PFSK-1 (cell line): ENCODE data around the gene LINGO3.

ENCODE experiments used
- FOXP2 ChIP-seq: optimal IDR thresholded peaks from 2 replicates; pipeline ENCODE3; 2011; ENCODE audit warnings: borderline replicate concordance, control low read depth, inconsistent platforms; ENCODE audit not compliant: insufficient read depth; ENCODE audit errors: extremely low read length, extremely low read depth
- POLR2AphosphoS5 ChIP-seq: IDR thresholded peaks from 2 replicates; pipeline ENCODE4 v1.6.1; 2012; ENCODE audit warnings: low read depth, mild to moderate bottlenecking, control low read depth, low read length, moderate library complexity
- SIN3A ChIP-seq: IDR thresholded peaks from 2 replicates; pipeline ENCODE4 v1.6.1; 2012; ENCODE audit warnings: mild to moderate bottlenecking, low read length, moderate library complexity, borderline replicate concordance; ENCODE audit not compliant: insufficient read depth
- TAF1 ChIP-seq: IDR thresholded peaks from 2 replicates; pipeline ENCODE4 v1.6.1; 2012; ENCODE audit warnings: low read length, control low read depth, borderline replicate concordance; ENCODE audit not compliant: insufficient read depth

DNA sequence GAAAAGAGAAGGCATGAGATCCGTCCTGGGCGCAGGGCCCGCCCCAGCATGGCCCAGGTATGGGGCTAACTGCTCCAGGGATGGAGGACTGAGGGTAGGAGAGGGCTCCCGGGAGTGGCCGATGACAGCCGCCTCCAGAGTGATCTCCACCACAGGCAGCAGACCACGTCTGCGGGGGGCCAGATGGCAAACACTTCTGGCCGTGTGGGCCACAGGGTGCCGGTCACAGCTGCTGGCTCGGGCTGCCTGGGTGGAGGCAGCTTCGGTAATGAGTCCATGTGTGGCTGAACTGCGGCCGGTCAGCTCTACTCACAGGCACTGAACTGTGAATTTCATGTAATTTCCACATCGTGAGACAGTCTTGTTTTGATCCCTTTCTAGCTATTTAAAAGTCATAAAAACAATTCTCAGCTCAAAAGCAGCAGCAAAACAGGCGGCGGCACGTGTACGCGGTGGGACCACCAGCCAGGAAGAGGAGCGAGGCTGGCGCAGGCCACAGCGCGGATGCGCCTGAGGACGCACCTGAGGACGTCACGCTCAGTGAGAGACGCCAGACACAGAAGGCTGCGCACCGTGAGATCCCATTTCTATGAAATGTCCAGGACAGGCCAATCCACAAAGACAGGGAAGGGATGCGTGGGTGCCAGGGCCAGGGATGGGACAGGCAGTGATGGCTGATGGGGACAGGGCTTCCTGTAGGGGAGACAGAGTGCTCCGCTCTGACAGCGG, 16.4 kb upstream of the LINGO3 start:
- TF ChIP-seq POLR2AphosphoS5 (no peak), TAF1 (no peak), SIN3A (no peak), FOXP2 (no peak)
